Nephron progenitor cell (in vitro differentiated cells): ENCODE data around the gene HORMAD1.
"Not testable (repeated sequence)": the region's sequence is repeated elsewhere in the genome, so short reads cannot be mapped to it uniquely, and the experiment has no call there.

Experiments used
- DNase-seq: peaks from one replicate; pipeline ENCODE4 v3.0.0; 2021
- H3K27ac Mint-ChIP-seq: 2 replicates; pipeline ENCODE4 v1.8.0; 2021; ENCODE audit warnings: mild to moderate bottlenecking, moderate library complexity, mixed read lengths
- H3K27me3 Mint-ChIP-seq: 2 replicates; pipeline ENCODE4 v1.8.0; 2021; ENCODE audit warnings: mild to moderate bottlenecking, low read depth, mixed read lengths; ENCODE audit not compliant: poor library complexity
- H3K36me3 Mint-ChIP-seq: 2 replicates; pipeline ENCODE4 v1.8.0; 2021; ENCODE audit warnings: low read depth, mixed read lengths
- H3K4me1 Mint-ChIP-seq: 2 replicates; pipeline ENCODE4 v1.8.0; 2021; ENCODE audit warnings: mixed read lengths
- H3K4me3 Mint-ChIP-seq: 2 replicates; pipeline ENCODE4 v1.8.0; 2021; ENCODE audit warnings: mild to moderate bottlenecking, moderate library complexity, mixed read lengths
- H3K9me3 Mint-ChIP-seq: 2 replicates; pipeline ENCODE4 v1.8.0; 2021; ENCODE audit warnings: mild to moderate bottlenecking, moderate library complexity, mixed read lengths
- CTCF ChIP-seq: fragments of 200-600 bp; sonication (generic); IDR thresholded peaks from 2 replicates; pipeline ENCODE4 v1.5.0; 2021; ENCODE audit warnings: antibody characterized with exemption

HORMAD1 gene

GRCh38 chr1:150720703-150721102 is at the start of gene HORMAD1:
Gene HORMAD1, minus strand, starts transcription at chr1:150720895. Its CDS starts 1,390 bp downstream, at chr1:150719505.
- Mint-ChIP-seq H3K9me3 (peaks cover 32% of the 10 kb centered on the region), H3K4me3 (no peak within 1 kb of the TSS), H3K36me3 (peaks cover 6% of the 10 kb centered on the region), H3K27me3 (peaks cover 3% of the 10 kb centered on the region), H3K4me1 (no peaks in the 10 kb centered on the region), H3K27ac (no peak within 1 kb of the TSS)
- no peak for DNase-seq
- no peak for TF ChIP-seq CTCF

GRCh38 chr1:150767704-150768103 is 47.0 kb upstream of the HORMAD1 start:
- not testable (repeated sequence) for H3K36me3 Mint-ChIP-seq, H3K9me3 Mint-ChIP-seq, H3K4me3 Mint-ChIP-seq, H3K27ac Mint-ChIP-seq, H3K27me3 Mint-ChIP-seq, H3K4me1 Mint-ChIP-seq, DNase-seq

DNA sequence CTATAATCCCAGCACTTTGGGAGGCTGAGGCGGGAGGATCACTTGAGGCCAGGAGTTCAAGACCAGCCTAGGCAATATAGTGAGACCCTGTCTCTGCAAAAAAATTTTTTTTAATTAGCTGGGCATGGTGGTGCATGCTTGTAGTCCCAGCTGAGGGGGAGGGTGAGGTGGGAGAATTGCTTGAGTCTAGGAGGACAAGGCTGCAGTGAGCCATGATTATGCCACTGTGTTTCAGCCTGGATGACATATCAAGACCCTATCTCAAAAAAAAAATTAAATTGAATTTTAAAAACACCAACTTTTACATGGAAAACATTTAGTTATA is 45.2 kb upstream of the HORMAD1 start:
- peaks cover 12% of the 10 kb centered on the region for H3K9me3 Mint-ChIP-seq
- H3K4me3 Mint-ChIP-seq, H3K4me1 Mint-ChIP-seq, H3K36me3 Mint-ChIP-seq, H3K27me3 Mint-ChIP-seq, DNase-seq: not testable (repeated sequence)
- H3K27ac Mint-ChIP-seq: peak overlapping the region; percentile 70

GRCh38 chr1:150765296-150765976 is 44.7 kb upstream of the HORMAD1 start, which contains the start of gene CTSS:
Gene CTSS, minus strand, starts transcription at chr1:150765778. Its CDS starts 1,015 bp downstream, at chr1:150764763.
- Mint-ChIP-seq H3K36me3 (no peaks in the 10 kb centered on the region), H3K4me1 (peaks cover 9% of the 10 kb centered on the region), H3K27me3 (no peaks in the 10 kb centered on the region), H3K27ac (peak within 1 kb of the TSS; percentile 70), H3K4me3 (no peak within 1 kb of the TSS), H3K9me3 (peaks cover 17% of the 10 kb centered on the region)
- TF ChIP-seq CTCF: no peak
- no peak for DNase-seq

GRCh38 chr1:150764617-150765101 is 44.0 kb upstream of the HORMAD1 start:
- no peaks in the 10 kb centered on the region for H3K36me3 Mint-ChIP-seq
- TF ChIP-seq CTCF: no peak
- no peak for DNase-seq
- H3K4me3 Mint-ChIP-seq: no peak overlapping the region
- peaks cover 21% of the 10 kb centered on the region for H3K9me3 Mint-ChIP-seq
- H3K4me1 Mint-ChIP-seq: peaks cover 9% of the 10 kb centered on the region
- peak overlapping the region; percentile 40 for H3K27ac Mint-ChIP-seq
- H3K27me3 Mint-ChIP-seq: no peaks in the 10 kb centered on the region

- no peak for TF ChIP-seq CTCF
- no peak overlapping the region for H3K27ac Mint-ChIP-seq
Observed at GRCh38 chr1:150763018-150763417, 42.3 kb upstream of the HORMAD1 start.

GRCh38 chr1:150762552-150762951 is 41.9 kb upstream of the HORMAD1 start:
- no peak for DNase-seq
- no peaks in the 10 kb centered on the region for H3K36me3 Mint-ChIP-seq
- H3K27ac Mint-ChIP-seq: no peak overlapping the region
- peaks cover 9% of the 10 kb centered on the region for H3K4me1 Mint-ChIP-seq
- H3K9me3 Mint-ChIP-seq: peaks cover 21% of the 10 kb centered on the region
- TF ChIP-seq CTCF: no peak
- no peaks in the 10 kb centered on the region for H3K27me3 Mint-ChIP-seq
- no peak overlapping the region for H3K4me3 Mint-ChIP-seq

More at GRCh38 chr1:150763018-150763417, 42.3 kb upstream of the HORMAD1 start:
- DNase-seq: no peak
- no peaks in the 10 kb centered on the region for H3K36me3 Mint-ChIP-seq
- H3K27me3 Mint-ChIP-seq: no peaks in the 10 kb centered on the region
- peaks cover 9% of the 10 kb centered on the region for H3K4me1 Mint-ChIP-seq
- H3K9me3 Mint-ChIP-seq: peaks cover 21% of the 10 kb centered on the region
- H3K4me3 Mint-ChIP-seq: no peak overlapping the region
